ENCODE results near the gene FYN.
"Not testable (repeated sequence)": the region's sequence is repeated elsewhere in the genome, so short reads cannot be mapped to it uniquely, and the experiment has no call there.

FYN gene

DNA sequence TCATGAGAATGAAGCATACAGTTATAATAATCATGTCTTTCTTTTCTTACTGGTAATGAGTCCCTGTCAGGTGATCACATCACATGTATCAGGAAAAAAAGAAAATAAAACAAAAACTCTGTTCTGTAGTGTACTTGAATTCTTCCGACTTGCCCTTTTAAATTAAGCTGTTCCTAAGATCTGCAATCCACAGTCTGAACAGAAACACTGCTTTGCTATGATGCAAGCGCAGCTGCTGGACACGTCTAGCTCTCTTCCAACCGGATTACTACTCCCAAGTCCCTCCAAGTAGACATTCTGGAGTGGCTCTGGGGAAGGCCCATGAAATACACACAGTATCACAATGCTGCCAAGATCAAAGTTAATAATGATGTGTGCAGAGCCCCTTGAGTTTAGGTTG is 83.7 kb downstream of the FYN start:
- no peak for DNase-seq (ENCODE audit: low read depth)

DNA sequence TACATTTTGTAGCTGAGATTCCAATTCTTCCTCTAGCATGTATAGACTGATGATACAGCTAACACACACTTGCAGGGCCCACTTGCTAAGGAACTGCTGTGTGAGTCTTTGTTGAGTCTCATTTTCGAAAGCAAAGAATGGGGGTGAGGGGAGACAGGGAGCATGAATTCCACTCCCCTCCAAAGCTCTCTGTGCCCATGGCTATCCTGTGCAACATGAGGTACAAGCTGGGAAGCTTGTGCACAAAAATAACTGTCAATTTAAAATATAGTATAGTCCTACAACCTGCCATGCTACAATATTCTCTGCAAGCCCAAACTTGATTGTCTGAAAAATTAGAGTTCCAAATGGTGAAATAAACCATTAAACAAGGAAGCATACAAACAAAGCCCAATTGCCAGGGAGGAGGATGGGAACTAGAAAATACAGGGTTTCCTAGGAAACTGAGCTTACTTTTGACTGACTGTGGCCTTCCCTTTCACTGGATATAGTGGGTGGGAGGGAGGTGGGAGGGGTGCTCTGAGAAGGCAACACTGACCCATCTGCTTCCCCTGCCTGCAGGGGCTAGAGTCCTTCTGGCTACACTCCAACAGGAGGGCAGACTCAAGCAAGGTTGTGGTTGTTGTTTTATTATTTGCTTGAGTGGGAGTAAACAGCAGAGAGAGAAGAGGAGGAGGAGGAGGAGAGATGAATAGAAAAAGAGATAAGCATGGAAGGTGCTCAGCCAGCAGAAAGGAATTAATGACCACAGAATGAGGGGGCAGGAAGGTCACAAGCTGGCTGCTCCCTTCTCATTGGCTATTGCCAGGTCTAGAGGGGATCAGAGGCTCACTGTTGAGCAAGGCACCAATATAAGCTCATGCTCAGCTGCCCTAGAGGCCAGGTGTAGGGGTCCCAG is 84.6 kb downstream of the FYN start:
- no peak for DNase-seq (ENCODE audit: low read depth)

DNA sequence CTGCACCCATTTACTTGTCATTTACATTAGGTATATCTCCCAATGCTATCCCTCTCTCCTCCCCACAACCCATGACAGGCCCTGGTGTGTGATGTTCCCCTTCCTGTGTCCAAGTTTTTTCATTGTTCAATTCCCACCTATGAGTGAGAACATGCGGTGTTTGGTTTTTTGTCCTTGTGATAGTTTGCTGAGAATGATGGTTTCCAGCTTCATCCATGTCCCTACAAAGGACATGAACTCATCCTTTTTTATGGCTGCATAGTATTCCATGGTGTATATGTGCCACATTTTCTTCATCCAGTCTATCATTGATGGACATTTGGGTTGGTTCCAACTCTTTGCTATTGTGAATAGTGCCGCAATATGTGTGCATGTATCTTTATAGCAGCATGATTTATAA is 87.1 kb downstream of the FYN start:
- DNase-seq (ENCODE audit: low read depth) = not testable (repeated sequence)

DNA sequence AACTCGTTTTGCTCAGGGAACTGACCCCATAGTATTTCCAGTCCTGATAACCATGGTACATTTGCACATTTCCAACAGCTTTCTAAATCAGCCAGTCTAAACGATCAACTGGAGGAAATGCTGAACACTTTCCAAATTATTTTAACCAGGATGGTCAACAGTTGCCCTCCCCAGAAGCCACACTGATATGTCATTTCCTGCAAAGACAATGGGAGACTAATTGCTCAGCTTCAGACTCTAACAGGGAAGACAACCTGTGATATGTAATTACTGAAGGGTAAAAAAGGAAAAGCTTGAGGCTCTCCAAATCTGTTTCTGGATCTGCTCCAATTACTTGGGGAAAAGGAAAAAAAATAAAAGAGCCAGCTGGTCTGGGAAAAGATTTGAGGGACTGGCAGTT is 88.8 kb downstream of the FYN start:
- no peak for DNase-seq (ENCODE audit: low read depth)

DNA sequence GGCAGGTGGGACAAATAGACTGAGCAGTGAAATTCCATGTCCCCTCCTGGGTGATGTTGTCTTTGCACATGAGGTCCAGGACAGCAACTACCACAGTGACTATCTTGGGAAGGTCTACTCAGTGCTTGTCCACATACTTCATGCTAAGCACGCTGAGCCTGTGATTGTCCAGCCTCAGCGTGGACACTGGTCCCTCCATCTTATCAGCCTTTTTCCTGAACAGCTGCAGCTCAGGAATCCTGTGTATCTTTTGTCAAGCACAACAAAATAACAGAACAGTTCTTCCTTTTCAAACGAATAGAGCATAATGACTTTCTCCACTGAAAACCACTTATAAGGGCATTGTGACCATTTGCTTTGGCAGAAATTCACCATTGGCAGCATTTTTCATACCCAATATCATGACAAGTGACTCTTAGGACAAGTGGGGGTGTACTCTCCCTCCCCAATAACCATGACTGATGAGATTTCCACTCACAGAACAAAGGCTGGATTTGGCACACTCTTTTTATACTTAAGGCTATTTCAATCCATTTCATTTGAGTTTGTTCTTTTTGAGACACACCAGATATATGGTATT is 90.3 kb downstream of the FYN start:
- DNase-seq (ENCODE audit: low read depth) = no peak

DNA sequence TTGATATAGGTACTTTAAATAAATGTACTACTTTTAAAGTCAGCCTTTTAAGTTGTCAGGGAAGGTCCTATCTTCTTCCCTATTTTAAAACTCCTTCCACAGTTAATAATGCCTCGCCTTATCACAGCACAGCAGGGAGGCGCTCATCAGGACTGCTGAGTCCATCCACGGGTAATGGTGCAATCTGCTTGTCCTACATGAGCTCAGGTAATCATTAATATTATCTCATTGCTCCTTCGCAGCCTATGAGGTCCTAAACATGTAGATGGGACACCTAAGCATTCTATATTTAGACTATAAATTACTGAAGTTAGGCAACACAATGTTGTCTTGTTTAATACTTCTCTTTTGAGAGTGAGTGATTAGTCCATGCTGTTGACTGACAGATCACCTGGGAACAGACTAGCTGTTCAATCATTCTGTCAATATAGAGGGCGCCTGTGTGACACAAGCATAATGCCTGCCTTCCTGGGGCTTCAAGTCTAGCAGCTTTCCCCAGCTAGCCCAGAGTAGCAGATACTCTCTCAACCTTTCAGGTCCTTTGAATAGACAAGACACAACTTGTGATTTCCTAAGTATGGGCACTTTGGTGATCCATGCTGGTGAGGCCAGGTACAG is 91.0 kb downstream of the FYN start:
- no peak for DNase-seq (ENCODE audit: low read depth)

DNA sequence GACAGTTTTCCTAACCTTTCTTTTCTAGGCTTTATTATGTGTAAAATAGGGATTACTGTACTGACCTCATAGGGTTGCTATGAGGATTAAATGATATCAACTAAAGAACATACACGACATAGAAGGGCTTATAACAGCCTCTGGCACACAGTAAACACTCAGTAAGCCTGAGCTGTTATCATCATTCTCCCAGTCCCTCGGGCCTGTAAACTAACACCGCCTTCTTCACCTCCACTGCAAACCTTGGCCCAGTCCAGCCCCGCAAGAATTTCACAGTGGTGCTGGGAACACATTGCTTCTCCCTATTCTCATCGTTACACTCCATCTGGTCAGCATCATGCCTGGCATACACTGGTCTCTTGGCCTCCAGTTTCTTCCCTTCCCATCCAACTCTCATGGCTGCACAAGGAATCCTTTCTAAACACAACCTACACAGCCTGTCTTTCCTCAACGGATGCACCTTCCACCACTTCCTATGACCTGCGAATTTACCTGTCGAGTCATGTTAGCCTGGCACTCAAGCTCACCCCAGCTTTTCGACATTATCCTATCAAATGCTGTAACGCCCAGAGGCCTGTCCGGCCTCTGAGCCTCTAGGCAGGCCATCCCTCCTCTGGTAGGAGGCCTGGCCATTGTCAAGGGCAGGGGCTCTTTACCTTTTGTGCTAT is 92.1 kb downstream of the FYN start:
- DNase-seq (ENCODE audit: low read depth) = no peak

DNA sequence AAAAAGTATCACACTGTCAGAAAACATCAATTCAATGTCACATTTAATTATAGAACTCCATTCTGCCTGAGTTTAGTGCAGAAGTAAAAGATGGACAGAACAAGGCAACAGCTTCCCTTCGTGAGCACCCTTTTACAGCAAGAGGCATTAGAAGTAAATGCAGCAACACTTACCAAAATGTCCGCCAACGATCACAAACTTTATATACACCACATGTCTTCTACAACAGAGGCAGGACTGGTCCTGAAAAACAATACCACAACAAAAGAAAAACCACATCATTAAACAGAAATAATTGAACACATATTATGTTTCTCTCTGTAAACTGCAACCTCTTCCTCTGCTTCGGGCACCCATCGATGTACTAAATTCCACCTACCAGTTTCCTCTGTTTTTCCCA is 92.9 kb downstream of the FYN start:
- no peak for DNase-seq (ENCODE audit: low read depth)

DNA sequence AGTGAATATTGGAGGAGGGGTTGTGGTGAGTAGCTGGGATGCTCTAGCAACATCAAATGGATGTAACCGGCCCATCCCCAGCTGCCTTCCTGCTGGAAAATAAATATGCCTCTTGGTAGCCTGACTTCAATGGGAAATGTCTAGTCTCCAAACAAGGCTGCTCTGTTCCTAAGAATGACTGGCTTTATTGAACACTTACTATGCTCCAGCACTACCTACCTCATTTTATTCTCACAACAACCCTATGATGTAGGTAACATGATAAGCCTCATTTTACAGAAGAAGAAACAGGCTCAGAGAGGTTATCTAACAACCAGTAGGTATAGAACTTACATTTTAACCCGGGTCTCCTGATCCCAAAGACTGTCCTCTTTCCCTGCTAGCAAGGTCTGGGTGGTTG is 93.6 kb downstream of the FYN start:
- DNase-seq (ENCODE audit: low read depth) = no peak

DNA sequence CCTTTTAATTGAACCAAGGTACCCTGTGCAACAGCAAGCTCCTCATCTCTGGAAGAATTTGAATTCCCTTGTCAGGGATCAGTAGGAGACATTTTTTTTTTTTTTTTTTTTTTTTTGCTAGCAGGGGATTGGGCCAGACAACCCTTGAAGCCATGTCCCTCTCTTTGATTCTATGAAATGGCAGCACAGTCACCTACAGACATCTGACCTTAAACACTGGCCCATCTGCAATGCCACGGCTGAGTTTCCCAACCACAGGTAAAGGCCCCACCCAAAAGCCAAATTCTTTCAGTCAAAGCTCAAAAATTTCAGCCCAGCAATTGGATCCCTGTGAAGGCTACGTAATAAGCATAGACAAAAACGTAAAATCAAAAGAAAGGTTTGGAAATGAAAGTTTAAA is 94.2 kb downstream of the FYN start:
- DNase-seq (ENCODE audit: low read depth) = no peak

DNA sequence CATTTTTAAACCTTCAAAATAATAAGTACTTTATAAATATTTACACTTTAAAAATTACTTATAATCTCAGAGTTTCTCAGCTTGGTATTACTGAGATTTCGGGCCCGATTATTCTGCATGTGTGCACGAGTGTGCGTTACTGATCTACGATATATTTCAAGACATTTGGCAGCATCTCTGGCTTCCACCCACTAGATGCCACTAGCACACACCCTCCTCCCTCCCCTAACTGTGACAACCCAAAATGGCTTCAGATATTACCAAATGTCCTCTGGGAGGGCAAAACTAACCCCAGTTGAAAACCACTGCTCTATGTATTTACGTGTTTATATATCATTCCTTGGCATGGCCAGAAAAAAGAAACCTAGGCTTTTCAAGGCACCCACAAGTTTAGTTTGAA is 95.9 kb downstream of the FYN start:
- DNase-seq (ENCODE audit: low read depth) = no peak

DNA sequence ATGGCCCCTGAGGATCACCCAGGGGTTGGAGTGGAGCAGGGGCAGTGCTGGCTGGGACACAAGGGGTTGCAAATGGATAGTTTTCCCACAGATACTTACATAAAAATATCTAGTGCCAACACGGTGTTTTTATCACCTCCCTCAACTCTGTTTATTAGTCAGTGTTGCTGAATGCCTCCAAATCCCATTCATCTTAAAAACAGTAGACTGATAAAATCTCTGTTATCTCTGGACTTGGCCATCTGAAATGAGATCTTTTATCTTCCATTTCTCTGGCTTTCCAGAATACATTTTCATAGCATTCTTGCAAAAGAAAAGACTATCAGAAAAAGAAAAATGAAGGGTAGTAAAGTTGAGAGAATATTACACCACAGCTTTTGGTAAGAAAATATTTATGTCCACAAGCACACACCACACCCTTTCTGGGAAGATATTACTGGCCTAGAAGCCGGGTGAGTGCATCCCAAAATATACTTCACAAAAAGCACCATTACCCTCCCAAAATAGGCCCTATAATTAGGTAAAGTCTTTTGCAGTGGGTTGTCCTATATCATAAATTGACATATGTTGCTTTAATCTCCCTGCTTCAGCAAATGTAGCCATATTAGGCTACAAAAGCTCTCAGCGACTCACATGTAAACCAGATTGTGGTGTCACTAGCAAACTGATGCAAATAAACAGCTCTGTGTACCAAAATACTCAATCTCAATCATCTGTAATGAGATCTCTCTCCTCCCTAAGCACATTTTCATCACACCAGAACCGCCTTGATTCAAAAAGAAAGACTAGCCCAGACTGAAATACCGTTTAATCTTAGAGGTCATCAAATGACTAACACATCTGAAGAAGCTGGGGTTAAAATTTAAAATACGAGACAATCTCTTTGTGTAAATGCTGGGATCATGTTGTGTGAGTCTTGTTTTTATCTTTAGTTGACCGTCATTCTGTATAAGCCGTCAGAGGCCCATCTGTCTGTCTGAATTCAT is 96.7 kb downstream of the FYN start:
- no peak for DNase-seq (ENCODE audit: low read depth)

DNA sequence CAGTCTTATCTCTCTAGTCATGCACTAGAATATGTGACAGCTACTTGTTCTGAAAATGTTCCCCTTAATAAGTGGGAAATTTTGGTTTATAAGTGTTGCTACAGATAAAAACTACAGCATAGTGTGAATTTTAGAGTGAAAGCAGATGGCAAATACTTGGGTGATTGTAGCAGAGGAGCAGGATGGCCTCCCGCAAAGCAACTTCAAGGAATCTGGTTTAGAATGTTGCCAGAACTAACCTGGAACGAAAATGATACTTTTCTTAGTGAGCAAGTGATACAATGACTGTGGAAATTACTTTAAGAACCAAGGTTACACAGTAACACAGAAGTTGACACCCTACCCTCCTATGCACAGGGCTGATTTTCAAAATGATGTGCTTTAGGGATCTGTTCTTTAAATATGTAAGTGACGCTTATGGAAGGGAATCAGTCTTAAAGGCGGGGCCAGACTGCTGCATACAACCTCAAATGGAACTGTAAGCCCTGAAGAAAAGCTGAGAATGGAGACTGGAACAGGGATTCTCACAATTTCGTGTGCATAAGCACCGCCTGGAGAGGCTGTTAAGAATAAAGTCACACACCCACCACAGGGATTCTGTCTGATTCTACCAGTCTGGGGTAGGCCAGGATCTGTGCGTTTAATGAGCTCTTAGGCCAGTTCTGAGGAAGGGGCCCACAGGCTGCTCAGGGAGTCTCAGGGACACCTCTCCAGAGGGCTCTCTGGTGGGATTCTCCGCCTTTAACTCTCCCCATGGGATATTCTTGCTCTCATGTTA is 97.9 kb downstream of the FYN start:
- DNase-seq (ENCODE audit: low read depth) = no peak

DNA sequence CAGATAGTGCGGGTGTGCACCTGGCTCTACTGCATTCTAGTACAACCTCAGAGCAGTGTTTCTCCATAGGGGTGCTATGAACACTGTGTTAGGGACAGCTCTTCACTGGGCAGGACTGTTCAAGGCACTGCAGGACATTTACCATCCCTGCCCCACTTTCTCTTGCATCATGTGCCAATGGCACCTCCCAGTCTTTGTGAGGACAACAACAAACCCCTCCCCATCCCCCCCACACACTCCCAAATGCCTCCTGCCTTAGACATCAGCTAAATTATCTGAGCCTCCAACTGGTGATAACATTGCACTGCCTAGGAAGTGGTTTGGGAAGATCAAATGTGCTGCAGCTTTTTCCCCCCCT is 98.9 kb downstream of the FYN start:
- no peak for DNase-seq (ENCODE audit: low read depth)

DNA sequence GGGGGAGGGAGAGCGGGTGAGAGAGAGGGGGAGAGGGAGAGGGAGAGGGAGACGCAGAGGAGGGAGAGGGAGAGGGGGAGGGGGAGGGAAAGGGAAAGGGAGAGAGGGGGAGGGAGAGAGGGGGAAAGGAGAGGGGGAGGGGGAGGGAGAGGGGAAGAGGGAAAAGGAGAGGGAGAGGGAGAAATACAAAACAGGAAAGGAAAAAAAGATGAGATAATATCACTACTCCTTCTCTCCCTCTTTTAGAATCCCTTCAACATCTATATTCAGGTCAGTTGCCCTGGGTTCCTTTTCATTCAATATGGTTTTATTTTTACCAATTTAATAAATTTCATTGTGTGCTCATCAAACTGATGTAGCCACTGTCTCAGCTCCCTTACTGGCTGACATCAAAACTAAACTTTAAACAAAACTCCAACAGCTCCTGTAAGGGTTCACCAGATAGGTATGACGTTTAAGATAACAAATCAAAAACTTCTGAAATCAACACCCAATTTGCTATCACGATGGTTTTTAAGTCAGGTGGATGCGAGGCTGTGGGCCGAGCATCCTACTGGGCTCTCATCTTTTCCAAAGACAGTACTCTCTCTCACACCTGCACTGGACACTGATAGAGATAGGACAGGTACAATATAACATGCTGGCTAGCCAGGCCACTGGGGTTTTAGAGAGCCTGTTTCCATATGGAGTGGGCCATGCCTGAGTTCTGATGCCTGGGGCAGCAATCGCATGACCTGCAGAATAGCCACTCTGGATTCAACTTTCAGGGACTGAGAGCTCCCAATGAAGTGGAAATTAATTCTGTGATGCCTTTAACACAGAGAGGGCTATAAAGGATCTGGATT is 99.5 kb downstream of the FYN start:
- no peak for DNase-seq (ENCODE audit: low read depth)

DNA sequence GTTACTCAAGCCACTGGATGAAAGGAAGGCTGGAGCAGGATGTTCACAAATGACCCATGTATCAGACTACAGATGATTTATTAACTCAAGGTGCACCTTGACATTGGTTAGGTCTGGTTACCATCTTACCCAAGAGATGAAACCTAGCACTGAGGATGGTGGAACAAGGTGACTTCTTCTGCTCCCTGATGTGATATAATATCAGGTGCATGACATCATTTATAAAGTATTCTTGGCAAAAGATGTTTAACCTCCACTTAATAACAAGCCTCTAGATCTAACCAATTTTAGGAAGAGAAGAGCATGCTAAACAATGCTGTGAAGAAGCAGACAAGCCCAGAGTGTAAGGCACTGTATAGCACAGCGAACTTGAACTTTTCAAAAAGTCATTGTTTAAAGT is 100.9 kb downstream of the FYN start:
- DNase-seq (ENCODE audit: low read depth) = no peak

DNA sequence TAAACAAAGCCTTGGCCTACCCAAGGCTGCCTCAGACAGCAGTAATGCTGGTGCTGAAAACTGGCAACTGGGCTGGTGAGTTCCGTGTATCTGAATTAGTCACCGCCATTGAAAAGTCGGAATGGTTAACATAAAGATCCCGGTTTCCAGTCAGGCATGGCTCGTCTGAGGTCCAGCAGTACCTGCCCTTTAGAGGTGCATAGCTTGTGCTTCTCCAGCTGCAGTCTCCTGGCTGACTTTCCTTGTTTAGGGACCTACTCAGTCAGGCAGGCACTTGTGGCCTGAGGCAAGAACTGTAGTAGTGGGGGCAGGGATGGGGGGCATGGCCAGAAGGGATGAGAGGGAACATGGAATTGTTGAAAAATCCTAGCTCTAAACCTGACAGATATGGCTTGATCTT is 101.6 kb downstream of the FYN start:
- no peak for DNase-seq (ENCODE audit: low read depth)

DNA sequence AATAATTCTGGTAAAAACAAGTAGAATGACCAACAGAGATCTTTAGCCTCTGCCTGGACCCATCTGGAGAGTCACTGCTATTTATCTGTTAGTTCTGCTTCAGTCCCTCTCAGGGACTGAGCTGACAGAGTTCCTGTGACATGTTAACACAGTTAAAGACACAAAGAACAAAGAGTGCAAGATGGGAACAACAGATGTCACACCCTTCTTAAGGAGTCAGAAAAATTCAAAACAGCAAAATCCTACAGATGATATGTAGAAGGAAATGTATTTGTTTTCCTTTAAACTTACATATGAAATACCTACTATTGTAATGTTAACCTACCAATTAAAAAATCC is 102.2 kb downstream of the FYN start:
- DNase-seq (ENCODE audit: low read depth) = no peak

DNA sequence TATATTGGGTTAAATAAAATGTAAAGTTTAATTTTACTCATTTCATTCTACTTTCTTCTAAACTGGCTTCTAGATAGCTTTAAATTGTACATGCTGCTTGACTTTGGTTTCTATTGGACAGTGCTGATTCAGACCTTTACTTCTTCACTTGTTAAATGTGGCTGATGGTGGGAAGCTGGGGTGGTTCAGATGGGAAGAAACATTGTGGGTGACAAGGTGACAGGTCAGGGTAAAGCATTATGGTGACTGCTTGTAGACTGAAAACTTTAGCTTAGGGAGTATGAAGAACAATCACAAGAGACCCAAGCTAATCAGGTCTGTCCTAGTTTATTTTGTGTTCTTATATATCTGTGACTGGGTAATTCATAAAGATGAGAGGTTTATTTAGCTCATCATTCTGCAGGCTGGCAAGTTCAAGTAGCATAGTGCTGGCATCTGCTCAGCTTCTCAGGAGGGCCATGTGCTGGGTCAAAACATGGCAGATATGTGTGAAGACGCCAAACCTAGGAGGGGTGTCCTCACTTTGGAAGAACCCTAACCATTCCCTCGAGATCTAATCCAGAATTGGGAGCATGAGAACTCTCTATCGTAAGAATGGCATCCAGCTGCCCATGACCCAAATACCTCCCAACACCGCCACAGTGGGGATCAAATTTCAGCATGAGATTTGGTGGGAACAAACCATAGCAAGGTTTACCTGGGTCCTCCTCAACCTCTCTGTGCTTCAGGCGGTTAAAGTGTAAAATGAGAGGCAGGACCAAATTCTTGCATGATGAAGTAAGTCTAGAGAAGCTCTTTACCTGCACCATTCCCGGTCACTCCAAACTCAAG is 102.8 kb downstream of the FYN start:
- DNase-seq (ENCODE audit: low read depth) = no peak

All from stimulated activated CD8-positive, alpha-beta memory T cell treated with anti-CD3 and anti-CD28 coated beads, Interleukin-12 subunit alpha, Interleukin-12 subunit beta, amount 100 ng/mL, for 4 hours (primary cell).